NCI-H1694 treated with DMSO at 0.1 percent for 48 hours (cell line): ENCODE data around the gene PRR13.
"Not testable (repeated sequence)": the region's sequence is repeated elsewhere in the genome, so short reads cannot be mapped to it uniquely, and the experiment has no call there.

Experiments used
- DNase-seq: peaks from one replicate; lab custom pipeline; 2025; lab: John Stamatoyannopoulos, UW

The PRR13 gene

GRCh38 chr12:53441040-53441833 lies at the start of gene PRR13:
Gene PRR13, plus strand, starts transcription at chr12:53441734. Its CDS starts 981 bp downstream, at chr12:53442715.
- peak; percentile 98 for DNase-seq

GRCh38 chr12:53399896-53400295 lies 41.6 kb upstream of the PRR13 start:
- DNase-seq, result no peak

- DNase-seq, result not testable (repeated sequence)
These were observed 39.2 kb upstream of the PRR13 start for GRCh38 chr12:53402351-53402750.

GRCh38 chr12:53402871-53403270 lies 38.7 kb upstream of the PRR13 start:
- DNase-seq, result no peak

- no peak for DNase-seq
These were observed 30.6 kb upstream of the PRR13 start for GRCh38 chr12:53410951-53411350.

GRCh38 chr12:53413485-53414204 lies 27.9 kb upstream of the PRR13 start:
- DNase-seq, result no peak

- no peak for DNase-seq
These were observed 26.6 kb upstream of the PRR13 start for GRCh38 chr12:53414756-53415417.

- not testable (repeated sequence) for DNase-seq
These were observed 25.7 kb upstream of the PRR13 start for GRCh38 chr12:53415752-53416389.

- not testable (repeated sequence) for DNase-seq
These were observed 24.2 kb upstream of the PRR13 start for GRCh38 chr12:53417291-53417816.

GRCh38 chr12:53418221-53418620 lies 23.3 kb upstream of the PRR13 start:
- no peak for DNase-seq

GRCh38 chr12:53419756-53420155 lies 21.8 kb upstream of the PRR13 start:
- no peak for DNase-seq

- DNase-seq, result not testable (repeated sequence)
These were observed 19.3 kb upstream of the PRR13 start for GRCh38 chr12:53422247-53422646.

- DNase-seq, result no peak
These were observed 17.9 kb upstream of the PRR13 start, which contains the start of gene AMHR2 for GRCh38 chr12:53423597-53423996. Gene AMHR2, plus strand, starts transcription at chr12:53423855. Its CDS starts 80 bp downstream, at chr12:53423935.

GRCh38 chr12:53424626-53425514 lies 16.7 kb upstream of the PRR13 start:
- DNase-seq, result no peak

GRCh38 chr12:53425515-53426150 lies 15.9 kb upstream of the PRR13 start:
- DNase-seq, result no peak

GRCh38 chr12:53427905-53428594 lies 13.5 kb upstream of the PRR13 start:
- no peak for DNase-seq

GRCh38 chr12:53428741-53429140 lies 12.8 kb upstream of the PRR13 start:
- DNase-seq, result no peak

GRCh38 chr12:53430116-53430515 lies 11.4 kb upstream of the PRR13 start:
- no peak for DNase-seq

GRCh38 chr12:53431187-53431586 lies 10.3 kb upstream of the PRR13 start:
- no peak for DNase-seq

- DNase-seq, result not testable (repeated sequence)
These were observed 6.2 kb upstream of the PRR13 start for GRCh38 chr12:53435326-53435725.
